SK-N-SH (cell line): Measurements from ENCODE around the gene EN2. TPM values are rescaled to one million over a fixed set of nuclear protein-coding genes. Genes with fewer than 3 reads are reported as not detected.

Experiments
- CTCF ChIA-PET: fragments of 300-600, 350-600 bp; formaldehyde crosslinking; extraction: SDS; loops from one replicate; lab custom pipeline; 2021; lab: Yijun Ruan, JAX
- POLR2A ChIA-PET: fragments of 350-600 bp; sonication (Branson Sonifier 250); formaldehyde crosslinking; extraction: SDS; loops from one replicate; lab custom pipeline; 2020; ENCODE audit warnings: antibody characterized with exemption, inconsistent platforms; lab: Yijun Ruan, JAX
- DNase-seq: peaks from one replicate; pipeline ENCODE4 v3.0.0; 2012
- H2AFZ ChIP-seq: fragments of 200-600 bp; sonication (generic); 2 replicates; pipeline ENCODE4 v1.8.1; 2016; ENCODE audit warnings: antibody characterized with exemption, mild to moderate bottlenecking, low read depth
- H3F3A ChIP-seq: fragments of 200-600 bp; sonication (generic); replicated peaks from 2 replicates; pipeline ENCODE3; 2016; ENCODE audit warnings: antibody characterized with exemption, mild to moderate bottlenecking; ENCODE audit not compliant: insufficient read depth
- H3K27ac ChIP-seq, 2 experiments: fragments of 200-500 bp in 1 of 2; fragments of 200-600 bp in 1 of 2; sonication (Bioruptor generic) in 1 of 2; sonication (generic), shearing (Covaris generic) in 1 of 2; 2 replicates each; pipeline versions ENCODE4 v1.5.1 to v1.6.1; 2014 to 2016; ENCODE audit warnings: low read depth in 2 of 2, inconsistent platforms in 1 of 2, low read length in 1 of 2, mild to moderate bottlenecking in 1 of 2, mixed read lengths in 1 of 2
- H3K27me3 ChIP-seq: fragments of 200-600 bp; sonication (generic), shearing (Covaris generic); 2 replicates; pipeline ENCODE4 v1.6.1; 2016; ENCODE audit warnings: mixed run types; ENCODE audit not compliant: insufficient read depth
- H3K36me3 ChIP-seq, 2 experiments: fragments of 200-500 bp in 1 of 2; fragments of 200-600 bp in 1 of 2; sonication (Bioruptor generic) in 1 of 2; sonication (generic) in 1 of 2; replicated peaks in 1 of 2; 2 replicates each; pipeline versions ENCODE3 to v1.5.1; 2014 to 2016; ENCODE audit warnings: low read length in 1 of 2, mild to moderate bottlenecking in 1 of 2; ENCODE audit not compliant: insufficient read depth in 2 of 2, control insufficient read depth in 1 of 2
- H3K4me1 ChIP-seq, 2 experiments: fragments of 200-500 bp in 1 of 2; fragments of 200-600 bp in 1 of 2; sonication (Bioruptor generic) in 1 of 2; sonication (generic), shearing (Covaris generic) in 1 of 2; 2 replicates each; pipeline versions ENCODE4 v1.5.1 to v1.6.1; 2014 to 2016; ENCODE audit warnings: low read depth in 1 of 2, low read length in 1 of 2, mixed run types in 1 of 2; ENCODE audit not compliant: insufficient read depth in 2 of 2, control insufficient read depth in 1 of 2
- H3K4me2 ChIP-seq: fragments of 200-600 bp; sonication (generic), shearing (Covaris generic); 2 replicates; pipeline ENCODE4 v1.6.1; 2017; ENCODE audit warnings: mixed run types
- H3K4me3 ChIP-seq, 2 experiments: fragments of 200-500 bp in 1 of 2; fragments of 200-600 bp in 1 of 2; sonication (Bioruptor generic) in 1 of 2; sonication (generic), shearing (Covaris generic) in 1 of 2; 2 replicates each; pipeline versions ENCODE4 v1.5.1 to v1.8.1; 2014 to 2016; ENCODE audit warnings: low read depth in 2 of 2, inconsistent platforms in 1 of 2, low read length in 1 of 2, mild to moderate bottlenecking in 1 of 2, mixed read lengths in 1 of 2, moderate library complexity in 1 of 2
- H3K79me2 ChIP-seq: fragments of 200-600 bp; sonication (generic); 2 replicates; pipeline ENCODE4 v1.8.1; 2017; ENCODE audit warnings: mild to moderate bottlenecking; ENCODE audit not compliant: insufficient read depth
- H3K9ac ChIP-seq: fragments of 200-600 bp; sonication (generic); 2 replicates; pipeline ENCODE4 v1.6.1; 2017; ENCODE audit warnings: mixed run types
- H3K9me2 ChIP-seq: fragments of 200-600 bp; sonication (generic); 2 replicates; pipeline ENCODE4 v1.6.1; 2017; ENCODE audit warnings: mixed run types
- H3K9me3 ChIP-seq: fragments of 200-600 bp; sonication (generic); 2 replicates; pipeline ENCODE4 v1.6.1; 2017; ENCODE audit warnings: mixed run types, mild to moderate bottlenecking, moderate library complexity
- H4K20me1 ChIP-seq: fragments of 200-600 bp; sonication (generic); 2 replicates; pipeline ENCODE4 v1.6.1; 2017; ENCODE audit warnings: mild to moderate bottlenecking, mixed run types; ENCODE audit not compliant: insufficient read depth
- CHD2 ChIP-seq: fragments of 150-350 bp; IDR thresholded peaks from 2 replicates; pipeline ENCODE4 v1.6.1; 2018; ENCODE audit warnings: low read length; ENCODE audit not compliant: partially characterized antibody
- CTCF ChIP-seq: fragments of 200-600 bp; sonication (generic); IDR thresholded peaks from 2 replicates; pipeline ENCODE4 v1.6.1; 2017; ENCODE audit warnings: antibody characterized with exemption, mild to moderate bottlenecking, moderate library complexity
- FOSL2 ChIP-seq: IDR thresholded peaks from 2 replicates; pipeline ENCODE4 v1.4.0; 2012; ENCODE audit warnings: low read depth, mild to moderate bottlenecking, moderate library complexity, borderline replicate concordance
- FOXJ3 ChIP-seq: sonication (generic); formaldehyde crosslinking; IDR thresholded peaks from 2 replicates; pipeline ENCODE4 v1.5.1; 2020; ENCODE audit warnings: mild to moderate bottlenecking, missing genetic modification reagents
- FOXM1 ChIP-seq: IDR thresholded peaks from 2 replicates; pipeline ENCODE4 v1.4.0; 2012; ENCODE audit warnings: low read depth, mild to moderate bottlenecking
- GATA2 ChIP-seq: sonication (generic); formaldehyde crosslinking; IDR thresholded peaks from 2 replicates; pipeline ENCODE4 v1.5.0; 2020; ENCODE audit warnings: mild to moderate bottlenecking, missing genetic modification reagents
- IRF3 ChIP-seq: fragments of 150-350 bp; IDR thresholded peaks from 2 replicates; pipeline ENCODE4 v1.6.1; 2016; ENCODE audit warnings: mild to moderate bottlenecking, low read depth, low read length
- MAX ChIP-seq: IDR thresholded peaks from 2 replicates; pipeline ENCODE4 v1.4.0; 2012; ENCODE audit warnings: low read depth
- MEF2A ChIP-seq: IDR thresholded peaks from 2 replicates; pipeline ENCODE4 v1.4.0; 2012; ENCODE audit warnings: low read depth, borderline replicate concordance
- SIN3A ChIP-seq: IDR thresholded peaks from 2 replicates; pipeline ENCODE4 v1.6.1; 2012; ENCODE audit warnings: low read depth, mild to moderate bottlenecking, low read length, moderate library complexity, borderline replicate concordance
- TCF12 ChIP-seq: IDR thresholded peaks from 2 replicates; pipeline ENCODE4 v1.4.0; 2012
- USF1 ChIP-seq: IDR thresholded peaks from 2 replicates; pipeline ENCODE4 v1.4.0; 2012; ENCODE audit warnings: low read depth, borderline replicate concordance
- USF2 ChIP-seq: fragments of 150-350 bp; IDR thresholded peaks from 2 replicates; pipeline ENCODE4 v1.6.1; 2017; ENCODE audit warnings: antibody characterized with exemption, low read length, low read depth, borderline replicate concordance
- ZBTB33 ChIP-seq: IDR thresholded peaks from 2 replicates; pipeline ENCODE4 v1.4.0; 2012; ENCODE audit warnings: low read depth, borderline replicate concordance
- WGBS: methylation state at CpG from one replicate; pipeline ENCODE4 v1.1.6; 2017; ENCODE audit warnings: low lambda C conversion rate; 5-methylcytosine and 5-hydroxymethylcytosine counted together
- polyA plus RNA-seq, 3 experiments: library from polyadenylated mRNA; depleted of rRNA; stranded (reverse); fragments of >200 nt; gene quantifications; 2 replicates each; pipeline ENCODE4 v1.2.3, GENCODE V29; 2012

The EN2 gene
- polyA plus RNA-seq, 1 of the 3 experiments (the other 2 are of a cell fraction), result 0.02 TPM

GRCh38 chr7:155447603-155448002 lies 10.3 kb upstream of the EN2 start:
- Histone ChIP-seq H3K4me3 (no peak overlapping the region), H3K27me3 (peaks cover 85% of the 10 kb centered on the region), H3K4me2 (no peak overlapping the region), H4K20me1 (peaks cover 9% of the 10 kb centered on the region; the same call in 1 of the 2 replicates), H3K36me3 (no peaks in the 10 kb centered on the region), H3K4me1 (no peaks in the 10 kb centered on the region), H2AFZ (no peak overlapping the region), H3K27ac (no peak overlapping the region), H3K79me2 (no peaks in the 10 kb centered on the region), H3K9me2 (no peaks in the 10 kb centered on the region), H3K9ac (no peak overlapping the region), H3K9me3 (no peaks in the 10 kb centered on the region), H3F3A (no peaks in the 10 kb centered on the region)
- POLR2A ChIA-PET, result no interaction called here
- TF ChIP-seq USF1, result no peak
- TF ChIP-seq MAX, result no peak
- TF ChIP-seq GATA2 (CRISPR knock-in tag), result no peak
- TF ChIP-seq MEF2A, result no peak
- no peak for TF ChIP-seq SIN3A
- no peak for TF ChIP-seq CTCF
- TF ChIP-seq ZBTB33, result no peak
- TF ChIP-seq FOXJ3 (CRISPR knock-in tag), result no peak
- no peak for TF ChIP-seq USF2
- no peak for TF ChIP-seq FOXM1
- no peak for TF ChIP-seq IRF3
- TF ChIP-seq CHD2, result no peak
- no peak for TF ChIP-seq FOSL2
- no peak for TF ChIP-seq TCF12
- CTCF ChIA-PET, result interaction anchor here (0.7 to 1.0 kb wide), 2 partner anchors 68 to 544 kb away, joined by 3 read pairs; no protein-coding TSS in a partner anchor
- 14% methylated on average over 2 of the region's 2 CpGs for WGBS
- DNase-seq, result no peak
